ENCODE data around the gene BTNL9. TPM values are rescaled to one million over a fixed set of nuclear protein-coding genes. Genes with fewer than 3 reads are reported as not detected.
"Not testable (repeated sequence)": the region's sequence is repeated elsewhere in the genome, so short reads cannot be mapped to it uniquely, and the experiment has no call there.

BTNL9 gene
- total RNA-seq, 1 donor from 2014 or later: not detected

DNA sequence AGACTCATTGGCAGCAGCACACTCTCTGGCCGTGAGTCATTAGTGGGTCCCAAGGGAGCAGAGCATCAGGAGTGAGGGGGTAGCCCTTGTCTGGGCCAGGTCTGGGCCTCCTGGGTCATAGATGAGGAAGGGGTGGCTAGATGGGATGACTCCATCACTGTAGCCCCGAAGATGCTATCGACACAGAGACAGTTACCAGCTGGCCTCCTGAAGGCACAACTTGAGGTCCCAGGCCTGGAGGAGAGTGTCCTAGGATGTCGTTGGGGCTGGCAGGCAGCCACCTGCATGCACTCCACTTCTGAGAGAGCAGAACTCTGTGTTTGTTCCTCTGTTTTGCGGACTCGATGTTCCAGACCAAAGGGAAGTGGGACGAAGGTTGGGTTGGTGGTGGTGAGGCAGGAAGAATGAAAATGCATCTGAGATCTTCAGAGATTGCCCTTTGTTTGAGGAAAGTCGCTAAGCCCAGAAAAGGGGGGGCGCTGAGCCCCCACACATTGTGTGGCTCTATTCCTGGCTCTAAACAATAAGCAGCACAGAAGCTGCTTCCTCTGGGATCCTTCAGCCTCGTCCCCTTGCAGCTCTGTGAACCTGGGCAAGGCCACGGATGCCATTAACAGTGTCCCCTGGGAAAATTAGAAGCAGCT lies 4.7 kb downstream of the BTNL9 start:
- Mint-ChIP-seq H3K9me3 (ENCODE audit: low read depth) (no peaks in the 10 kb centered on the region), H3K4me3 (ENCODE audit: low read depth) (no peak overlapping the region), H3K27me3 (peaks cover 47% of the 10 kb centered on the region), H3K27ac (no peak overlapping the region), H3K4me1 (ENCODE audit: low read depth) (no peaks in the 10 kb centered on the region), H3K36me3 (ENCODE audit: insufficient read depth) (no peaks in the 10 kb centered on the region)
- TF ChIP-seq, protein P1, sequence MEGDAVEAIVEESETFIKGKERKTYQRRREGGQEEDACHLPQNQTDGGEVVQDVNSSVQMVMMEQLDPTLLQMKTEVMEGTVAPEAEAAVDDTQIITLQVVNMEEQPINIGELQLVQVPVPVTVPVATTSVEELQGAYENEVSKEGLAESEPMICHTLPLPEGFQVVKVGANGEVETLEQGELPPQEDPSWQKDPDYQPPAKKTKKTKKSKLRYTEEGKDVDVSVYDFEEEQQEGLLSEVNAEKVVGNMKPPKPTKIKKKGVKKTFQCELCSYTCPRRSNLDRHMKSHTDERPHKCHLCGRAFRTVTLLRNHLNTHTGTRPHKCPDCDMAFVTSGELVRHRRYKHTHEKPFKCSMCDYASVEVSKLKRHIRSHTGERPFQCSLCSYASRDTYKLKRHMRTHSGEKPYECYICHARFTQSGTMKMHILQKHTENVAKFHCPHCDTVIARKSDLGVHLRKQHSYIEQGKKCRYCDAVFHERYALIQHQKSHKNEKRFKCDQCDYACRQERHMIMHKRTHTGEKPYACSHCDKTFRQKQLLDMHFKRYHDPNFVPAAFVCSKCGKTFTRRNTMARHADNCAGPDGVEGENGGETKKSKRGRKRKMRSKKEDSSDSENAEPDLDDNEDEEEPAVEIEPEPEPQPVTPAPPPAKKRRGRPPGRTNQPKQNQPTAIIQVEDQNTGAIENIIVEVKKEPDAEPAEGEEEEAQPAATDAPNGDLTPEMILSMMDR (IDR thresholded peaks at IDR 0.05; ENCODE audit: unreplicated experiment): no peak
- no peak for DNase-seq (ENCODE audit: low spot score, unreplicated experiment)

DNA sequence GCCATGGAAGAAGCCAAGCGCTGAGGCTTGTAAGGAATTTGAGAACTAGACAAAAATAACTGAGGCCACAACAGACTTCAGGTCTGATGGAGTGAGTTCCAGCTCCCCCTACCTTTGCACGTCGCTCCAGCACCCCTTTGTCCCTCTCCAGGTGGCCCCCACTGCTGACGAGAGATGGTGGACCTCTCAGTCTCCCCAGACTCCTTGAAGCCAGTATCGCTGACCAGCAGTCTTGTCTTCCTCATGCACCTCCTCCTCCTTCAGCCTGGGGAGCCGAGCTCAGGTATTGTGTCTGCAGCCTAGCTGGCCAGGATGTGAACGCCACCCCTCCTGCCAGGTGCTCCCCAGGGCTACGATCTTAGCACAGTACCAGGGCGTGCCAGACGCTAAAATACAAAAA lies 5.2 kb downstream of the BTNL9 start:
- Mint-ChIP-seq H3K9me3 (ENCODE audit: low read depth) (no peaks in the 10 kb centered on the region), H3K27me3 (peaks cover 47% of the 10 kb centered on the region), H3K4me1 (ENCODE audit: low read depth) (no peaks in the 10 kb centered on the region), H3K36me3 (ENCODE audit: insufficient read depth) (no peaks in the 10 kb centered on the region), H3K4me3 (ENCODE audit: low read depth) (no peak overlapping the region), H3K27ac (no peak overlapping the region)
- TF ChIP-seq, protein P1 (IDR thresholded peaks at IDR 0.05; ENCODE audit: unreplicated experiment): no peak
- DNase-seq (ENCODE audit: low spot score, unreplicated experiment): no peak

DNA sequence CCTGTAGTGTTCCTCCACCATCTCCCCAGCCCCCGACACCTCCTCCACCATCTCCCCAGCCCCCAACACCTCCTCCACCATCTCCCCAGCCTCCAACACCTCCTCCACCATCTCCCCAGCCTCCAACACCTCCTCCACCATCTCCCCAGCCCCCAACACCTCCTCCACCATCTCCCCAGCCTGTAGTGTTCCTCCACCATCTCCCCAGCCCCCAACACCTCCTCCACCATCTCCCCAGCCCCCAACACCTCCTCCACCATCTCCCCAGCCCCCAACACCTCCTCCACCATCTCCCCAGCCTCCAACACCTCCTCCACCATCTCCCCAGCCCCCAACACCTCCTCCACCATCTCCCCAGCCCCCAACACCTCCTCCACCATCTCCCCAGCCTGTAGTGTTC lies 5.8 kb downstream of the BTNL9 start:
- not testable (repeated sequence) for DNase-seq (ENCODE audit: low spot score, unreplicated experiment); H3K9me3 Mint-ChIP-seq (ENCODE audit: low read depth); H3K4me1 Mint-ChIP-seq (ENCODE audit: low read depth); H3K36me3 Mint-ChIP-seq (ENCODE audit: insufficient read depth); H3K4me3 Mint-ChIP-seq (ENCODE audit: low read depth); H3K27ac Mint-ChIP-seq
- H3K27me3 Mint-ChIP-seq: peaks cover 47% of the 10 kb centered on the region

DNA sequence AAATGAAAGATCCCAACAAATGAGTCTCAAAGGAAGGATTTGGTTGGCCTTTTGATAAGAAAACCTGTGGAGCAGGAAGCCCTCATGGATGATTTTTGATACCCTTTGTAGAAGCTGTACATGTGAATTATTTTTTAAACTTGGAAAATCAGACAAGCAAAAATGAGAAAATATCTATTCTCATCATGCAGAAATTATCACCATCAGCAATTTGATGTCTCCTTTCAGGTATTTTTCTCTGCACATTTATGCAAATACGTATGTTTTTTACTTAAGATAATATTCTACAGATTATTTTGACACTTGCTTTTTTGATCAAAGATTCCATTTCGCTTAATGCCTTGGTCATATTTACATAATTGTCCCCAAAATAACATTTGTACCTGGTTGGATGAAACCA lies 7.2 kb downstream of the BTNL9 start:
- Mint-ChIP-seq H3K36me3 (ENCODE audit: insufficient read depth) (no peaks in the 10 kb centered on the region), H3K27me3 (peaks cover 48% of the 10 kb centered on the region), H3K27ac (no peak overlapping the region), H3K4me3 (ENCODE audit: low read depth) (no peak overlapping the region), H3K9me3 (ENCODE audit: low read depth) (no peaks in the 10 kb centered on the region), H3K4me1 (ENCODE audit: low read depth) (no peaks in the 10 kb centered on the region)
- TF ChIP-seq, protein P1 (IDR thresholded peaks at IDR 0.05; ENCODE audit: unreplicated experiment): no peak
- no peak for DNase-seq (ENCODE audit: low spot score, unreplicated experiment)

DNA sequence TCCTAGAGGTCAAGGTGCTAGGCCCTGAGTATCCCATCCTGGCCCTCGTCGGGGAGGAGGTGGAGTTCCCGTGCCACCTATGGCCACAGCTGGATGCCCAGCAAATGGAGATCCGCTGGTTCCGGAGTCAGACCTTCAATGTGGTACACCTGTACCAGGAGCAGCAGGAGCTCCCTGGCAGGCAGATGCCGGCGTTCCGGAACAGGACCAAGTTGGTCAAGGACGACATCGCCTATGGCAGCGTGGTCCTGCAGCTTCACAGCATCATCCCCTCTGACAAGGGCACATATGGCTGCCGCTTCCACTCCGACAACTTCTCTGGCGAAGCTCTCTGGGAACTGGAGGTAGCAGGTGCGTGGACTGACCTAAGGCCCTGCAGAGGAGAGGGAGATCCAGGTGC lies 7.9 kb downstream of the BTNL9 start:
- Mint-ChIP-seq H3K4me1 (ENCODE audit: low read depth) (no peaks in the 10 kb centered on the region), H3K4me3 (ENCODE audit: low read depth) (no peak overlapping the region), H3K9me3 (ENCODE audit: low read depth) (no peaks in the 10 kb centered on the region), H3K27ac (no peak overlapping the region), H3K27me3 (peaks cover 45% of the 10 kb centered on the region), H3K36me3 (ENCODE audit: insufficient read depth) (no peaks in the 10 kb centered on the region)
- DNase-seq (ENCODE audit: low spot score, unreplicated experiment): no peak
- TF ChIP-seq, protein P1 (IDR thresholded peaks at IDR 0.05; ENCODE audit: unreplicated experiment): no peak

DNA sequence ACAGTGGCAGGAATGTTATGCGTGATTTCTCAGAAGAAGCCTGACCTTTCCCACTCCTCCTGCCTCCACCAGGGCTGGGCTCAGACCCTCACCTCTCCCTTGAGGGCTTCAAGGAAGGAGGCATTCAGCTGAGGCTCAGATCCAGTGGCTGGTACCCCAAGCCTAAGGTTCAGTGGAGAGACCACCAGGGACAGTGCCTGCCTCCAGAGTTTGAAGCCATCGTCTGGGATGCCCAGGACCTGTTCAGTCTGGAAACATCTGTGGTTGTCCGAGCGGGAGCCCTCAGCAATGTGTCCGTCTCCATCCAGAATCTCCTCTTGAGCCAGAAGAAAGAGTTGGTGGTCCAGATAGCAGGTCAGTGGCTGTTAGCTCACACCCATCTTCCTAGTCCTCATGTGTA lies 9.9 kb downstream of the BTNL9 start:
- Mint-ChIP-seq H3K27me3 (peaks cover 62% of the 10 kb centered on the region), H3K36me3 (ENCODE audit: insufficient read depth) (no peaks in the 10 kb centered on the region), H3K4me3 (ENCODE audit: low read depth) (no peak overlapping the region), H3K9me3 (ENCODE audit: low read depth) (no peaks in the 10 kb centered on the region), H3K27ac (no peak overlapping the region), H3K4me1 (ENCODE audit: low read depth) (peaks cover 3% of the 10 kb centered on the region)
- DNase-seq (ENCODE audit: low spot score, unreplicated experiment): no peak
- TF ChIP-seq, protein P1 (IDR thresholded peaks at IDR 0.05; ENCODE audit: unreplicated experiment): no peak

Data from progenitor cell of endocrine pancreas (in vitro differentiated cells).